SU-DHL-6 (cell line): ENCODE results near the gene HOXA6.

Experiments used
- EZH2phosphoT487 ChIP-seq: fragments of 200-600 bp; sonication (generic), shearing (Covaris generic); conservative IDR thresholded peaks from 2 replicates; pipeline ENCODE4 v1.6.1; 2018; ENCODE audit warnings: mild to moderate bottlenecking, antibody characterized with exemption, low read length, moderate library complexity, mixed read lengths
- TF ChIP-seq, protein P1 (sequence below): fragments of 200-600 bp; sonication (generic); IDR thresholded peaks from one replicate; pipeline ENCODE4 v1.5.1; 2017; ENCODE audit warnings: antibody characterized with exemption, mild to moderate bottlenecking, low read length, moderate library complexity; ENCODE audit not compliant: insufficient read depth, poor library complexity, severe bottlenecking

DNA sequence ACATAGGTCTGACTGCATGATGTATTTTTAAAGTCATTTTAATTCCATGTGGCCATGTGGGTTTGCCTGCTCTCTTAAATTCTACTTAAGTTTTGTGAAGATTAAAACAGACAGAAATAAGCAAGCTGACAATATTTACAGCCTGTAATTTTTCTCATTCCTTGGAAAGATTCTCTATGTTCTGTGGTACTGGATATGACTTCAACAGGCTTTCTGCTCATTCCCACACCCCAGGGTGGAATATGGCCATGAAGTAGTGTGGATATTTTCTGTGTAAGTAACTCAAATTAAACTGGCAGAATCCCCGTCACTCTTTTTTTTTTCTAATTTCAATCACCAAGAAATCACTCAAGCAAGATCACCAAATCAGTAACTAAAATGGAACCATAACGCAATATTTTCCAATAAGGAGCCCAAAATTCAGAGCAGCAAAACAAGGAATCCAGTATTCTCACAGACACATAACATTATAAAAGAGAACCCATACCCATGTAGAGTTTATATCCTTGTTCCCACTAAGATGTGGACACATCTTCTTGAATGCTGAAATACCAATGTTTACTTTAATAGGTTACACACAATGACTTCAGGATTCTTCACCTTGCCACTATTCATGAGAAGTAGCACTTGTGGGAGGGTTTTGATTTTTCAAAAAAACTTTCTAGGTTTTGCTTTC, 9.8 kb downstream of the HOXA6 start:
- TF ChIP-seq, protein P1, sequence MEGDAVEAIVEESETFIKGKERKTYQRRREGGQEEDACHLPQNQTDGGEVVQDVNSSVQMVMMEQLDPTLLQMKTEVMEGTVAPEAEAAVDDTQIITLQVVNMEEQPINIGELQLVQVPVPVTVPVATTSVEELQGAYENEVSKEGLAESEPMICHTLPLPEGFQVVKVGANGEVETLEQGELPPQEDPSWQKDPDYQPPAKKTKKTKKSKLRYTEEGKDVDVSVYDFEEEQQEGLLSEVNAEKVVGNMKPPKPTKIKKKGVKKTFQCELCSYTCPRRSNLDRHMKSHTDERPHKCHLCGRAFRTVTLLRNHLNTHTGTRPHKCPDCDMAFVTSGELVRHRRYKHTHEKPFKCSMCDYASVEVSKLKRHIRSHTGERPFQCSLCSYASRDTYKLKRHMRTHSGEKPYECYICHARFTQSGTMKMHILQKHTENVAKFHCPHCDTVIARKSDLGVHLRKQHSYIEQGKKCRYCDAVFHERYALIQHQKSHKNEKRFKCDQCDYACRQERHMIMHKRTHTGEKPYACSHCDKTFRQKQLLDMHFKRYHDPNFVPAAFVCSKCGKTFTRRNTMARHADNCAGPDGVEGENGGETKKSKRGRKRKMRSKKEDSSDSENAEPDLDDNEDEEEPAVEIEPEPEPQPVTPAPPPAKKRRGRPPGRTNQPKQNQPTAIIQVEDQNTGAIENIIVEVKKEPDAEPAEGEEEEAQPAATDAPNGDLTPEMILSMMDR = no peak
- no peak for TF ChIP-seq EZH2phosphoT487
